A673 (cell line): ENCODE measurements around the gene NHERF2. TPM values are rescaled to one million over a fixed set of nuclear protein-coding genes. Genes with fewer than 3 reads are reported as not detected.

Source experiments
- BruUV-seq: library from RNA; stranded (reverse); fragments of 400-500 nt; replicated peaks from 2 replicates; lab custom pipeline; 2021; lab: Mats Ljungman, UMichigan
- CTCF ChIA-PET: fragments of 300-600 bp; sonication (Branson Sonifier 250); formaldehyde crosslinking; loops from one replicate; lab custom pipeline; 2022; ENCODE audit warnings: antibody characterized with exemption; lab: Charles Lee
- POLR2A ChIA-PET: fragments of 300-600 bp; sonication (Branson Sonifier 250); formaldehyde crosslinking; loops from one replicate; lab custom pipeline; 2022; ENCODE audit warnings: antibody characterized with exemption; ENCODE audit not compliant: low non-redundant PET; lab: Charles Lee
- DNase-seq: peaks from one replicate; pipeline ENCODE4 v3.0.0-alpha.2; 2015; ENCODE audit warnings: low spot score
- H3K27ac ChIP-seq: fragments of 200-600 bp; sonication (generic); 2 replicates; pipeline ENCODE4 v1.5.1; 2016; ENCODE audit warnings: mixed run types, low read depth, mild to moderate bottlenecking, mixed read lengths, antibody characterized with exemption, low read length; ENCODE audit not compliant: poor library complexity, severe bottlenecking
- H3K27me3 ChIP-seq: fragments of 200-600 bp; sonication (generic); replicated peaks from 2 replicates; pipeline ENCODE4 v1.6.1; 2017; ENCODE audit warnings: mixed run types, low read depth, mild to moderate bottlenecking, mixed read lengths, antibody characterized with exemption, low read length; ENCODE audit not compliant: insufficient read depth, poor library complexity
- H3K36me3 ChIP-seq: fragments of 200-600 bp; sonication (generic); 2 replicates; pipeline ENCODE4 v1.6.1; 2016; ENCODE audit warnings: mixed run types, mild to moderate bottlenecking, mixed read lengths, antibody characterized with exemption, low read length; ENCODE audit not compliant: insufficient read depth, poor library complexity, severe bottlenecking
- H3K4me1 ChIP-seq: fragments of 200-600 bp; sonication (generic); 2 replicates; pipeline ENCODE4 v1.6.1; 2017; ENCODE audit warnings: mixed run types, mild to moderate bottlenecking, mixed read lengths, antibody characterized with exemption, low read length; ENCODE audit not compliant: insufficient read depth, poor library complexity, severe bottlenecking
- H3K4me3 ChIP-seq: fragments of 200-600 bp; sonication (generic); 2 replicates; pipeline ENCODE4 v1.5.1; 2016; ENCODE audit warnings: low read depth, mixed run types, mild to moderate bottlenecking, mixed read lengths, low read length; ENCODE audit not compliant: poor library complexity, severe bottlenecking
- H3K9me3 ChIP-seq: fragments of 200-600 bp; sonication (generic); 2 replicates; pipeline ENCODE4 v1.6.1; 2016; ENCODE audit warnings: mixed run types, low read depth, mild to moderate bottlenecking, mixed read lengths, antibody characterized with exemption, low read length; ENCODE audit not compliant: poor library complexity, severe bottlenecking
- EZH2 ChIP-seq: fragments of 200-600 bp; sonication (generic); IDR thresholded peaks from 2 replicates; pipeline ENCODE4 v1.6.1; 2017; ENCODE audit warnings: borderline replicate concordance, low read depth, mild to moderate bottlenecking, mixed read lengths, antibody characterized with exemption, low read length; ENCODE audit not compliant: poor library complexity, severe bottlenecking
- intact Hi-C: fragments of 100-400 bp; cut with micrococcal nuclease; formaldehyde crosslinking; loops from one replicate; pipeline ENCODE4 v1.10.0; 2022; ENCODE audit not compliant: unreplicated experiment
- total RNA-seq: library from RNA; stranded (reverse); gene quantifications from 2 replicates; pipeline ENCODE4 v1.2.3, GENCODE V29; 2021
- TF ChIP-seq, protein P1 (sequence below): fragments of 300-800, 200-600 bp; sonication (generic); conservative IDR thresholded peaks from 2 replicates; pipeline ENCODE4 v1.5.1; 2017; ENCODE audit warnings: low read depth, mild to moderate bottlenecking, antibody characterized with exemption, low read length, moderate library complexity, mixed read lengths

Gene NHERF2
- total RNA-seq, 1 experiment from 2014 or later, result 19.5 TPM

GRCh38 chr16:2025878-2026460 is 733 bp upstream of the NHERF2 start:
- Histone ChIP-seq H3K27ac (no peak overlapping the region), H3K9me3 (no peaks in the 10 kb centered on the region), H3K36me3 (no peaks in the 10 kb centered on the region), H3K4me1 (peaks cover 25% of the 10 kb centered on the region), H3K27me3 (no peaks in the 10 kb centered on the region), H3K4me3 (no peak overlapping the region)
- no peak for TF ChIP-seq EZH2
- TF ChIP-seq, protein P1, sequence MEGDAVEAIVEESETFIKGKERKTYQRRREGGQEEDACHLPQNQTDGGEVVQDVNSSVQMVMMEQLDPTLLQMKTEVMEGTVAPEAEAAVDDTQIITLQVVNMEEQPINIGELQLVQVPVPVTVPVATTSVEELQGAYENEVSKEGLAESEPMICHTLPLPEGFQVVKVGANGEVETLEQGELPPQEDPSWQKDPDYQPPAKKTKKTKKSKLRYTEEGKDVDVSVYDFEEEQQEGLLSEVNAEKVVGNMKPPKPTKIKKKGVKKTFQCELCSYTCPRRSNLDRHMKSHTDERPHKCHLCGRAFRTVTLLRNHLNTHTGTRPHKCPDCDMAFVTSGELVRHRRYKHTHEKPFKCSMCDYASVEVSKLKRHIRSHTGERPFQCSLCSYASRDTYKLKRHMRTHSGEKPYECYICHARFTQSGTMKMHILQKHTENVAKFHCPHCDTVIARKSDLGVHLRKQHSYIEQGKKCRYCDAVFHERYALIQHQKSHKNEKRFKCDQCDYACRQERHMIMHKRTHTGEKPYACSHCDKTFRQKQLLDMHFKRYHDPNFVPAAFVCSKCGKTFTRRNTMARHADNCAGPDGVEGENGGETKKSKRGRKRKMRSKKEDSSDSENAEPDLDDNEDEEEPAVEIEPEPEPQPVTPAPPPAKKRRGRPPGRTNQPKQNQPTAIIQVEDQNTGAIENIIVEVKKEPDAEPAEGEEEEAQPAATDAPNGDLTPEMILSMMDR, result no peak
- intact Hi-C loops, result no loop called here
- BruUV-seq, result no TSS peak
- ChIA-PET CTCF (interaction anchor here (0.5 kb wide), 1 partner anchor 127 kb away, joined by 3 read pairs; no protein-coding TSS in a partner anchor), POLR2A (interaction anchor here (0.6 kb wide), 1 partner anchor 1425 kb away, joined by 4 read pairs; no protein-coding TSS in a partner anchor)
- DNase-seq, result no peak

DNA sequence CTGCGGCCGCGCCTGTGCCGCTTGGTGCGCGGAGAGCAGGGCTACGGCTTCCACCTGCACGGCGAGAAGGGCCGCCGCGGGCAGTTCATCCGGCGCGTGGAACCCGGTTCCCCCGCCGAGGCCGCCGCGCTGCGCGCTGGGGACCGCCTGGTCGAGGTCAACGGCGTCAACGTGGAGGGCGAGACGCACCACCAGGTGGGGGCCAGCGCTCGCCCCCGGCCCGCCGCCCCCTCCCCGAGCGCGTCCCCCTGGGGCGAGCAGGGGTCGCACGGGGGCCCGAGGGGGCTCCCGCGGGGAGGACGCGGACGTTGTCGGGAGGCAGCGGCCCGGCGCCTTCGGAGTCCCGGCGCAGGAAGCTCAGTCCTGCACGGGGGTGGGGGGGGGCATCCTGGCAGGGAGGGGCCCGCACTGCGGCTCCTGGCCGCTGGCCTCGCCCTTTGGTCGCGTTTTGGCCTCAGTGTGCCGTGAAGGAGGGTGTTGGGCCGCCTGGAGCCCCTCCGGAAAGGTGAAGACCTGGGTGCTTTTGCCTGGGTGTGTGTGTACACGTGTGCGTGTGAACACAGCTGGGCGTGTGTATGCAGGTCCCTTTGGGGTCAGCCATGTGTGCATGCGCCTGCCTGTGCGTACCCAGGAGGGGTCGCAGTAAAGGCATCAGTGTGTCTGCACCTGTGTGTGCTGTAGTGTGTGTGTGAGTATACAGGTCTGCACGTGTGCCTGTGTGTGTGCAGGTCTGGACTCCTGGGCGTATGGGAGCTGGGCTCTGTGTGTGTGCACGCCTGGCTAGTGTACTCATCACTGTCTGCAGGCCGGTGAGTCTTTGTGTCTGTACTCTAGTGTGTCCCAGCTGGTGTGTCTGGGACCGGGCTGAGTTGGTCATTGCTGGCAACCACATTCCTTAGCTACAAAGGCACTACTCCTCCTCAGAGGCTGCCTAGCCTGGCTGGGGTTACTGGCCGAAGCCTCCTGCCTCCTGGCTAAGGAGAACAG is 615 bp downstream of the NHERF2 start:
- CTCF ChIA-PET, result interaction anchor here (0.5 to 1.2 kb wide), 4 partner anchors 7 to 168 kb away, joined by 3 to 4 read pairs (median 3); partner anchors contain the start of gene NPW
- Histone ChIP-seq H3K9me3 (no peaks in the 10 kb centered on the region), H3K4me1 (peaks cover 27% of the 10 kb centered on the region), H3K36me3 (no peaks in the 10 kb centered on the region), H3K4me3 (peak overlapping the region; percentile 57), H3K27me3 (no peaks in the 10 kb centered on the region), H3K27ac (no peak overlapping the region)
- intact Hi-C loops, result no loop called here
- POLR2A ChIA-PET, result no interaction called here
- no peak for DNase-seq
- TF ChIP-seq, protein P1, result 0 out of 2 replicates have a peak, but pooled peaks have one; percentile 19
- no peak for TF ChIP-seq EZH2
- no TSS peak for BruUV-seq

DNA sequence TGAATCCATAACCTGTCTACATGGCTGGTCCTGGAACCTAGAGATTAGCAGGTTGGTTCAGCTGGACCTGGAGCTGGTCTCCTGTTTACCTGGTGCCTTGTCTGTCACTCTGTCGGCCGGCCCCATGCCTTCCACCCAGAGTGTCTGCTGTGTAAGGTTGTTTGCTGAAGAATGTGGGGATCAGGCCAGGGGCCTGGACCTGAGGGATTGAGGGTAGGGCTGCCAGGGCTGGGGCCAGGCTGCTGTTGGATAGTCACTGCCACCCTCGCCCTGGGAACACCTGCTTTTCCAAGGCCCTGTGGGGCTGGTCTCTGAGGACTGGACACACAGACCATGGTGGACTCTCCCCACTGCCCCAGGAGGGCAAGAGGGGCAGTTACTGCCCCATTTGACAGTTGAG is 1.4 kb downstream of the NHERF2 start:
- H3K4me1 ChIP-seq, result peaks cover 21% of the 10 kb centered on the region
- TF ChIP-seq EZH2, result no peak

More for the DNA sequence above, 1.4 kb downstream of the NHERF2 start:
- CTCF ChIA-PET, result interaction anchor here (0.6 to 0.7 kb wide), 2 partner anchors 8 to 12 kb away, joined by 3 to 4 read pairs; partner anchors contain the start of gene NPW
- peak overlapping the region; percentile 57 for H3K4me3 ChIP-seq
- H3K27me3 ChIP-seq, result no peaks in the 10 kb centered on the region
- POLR2A ChIA-PET, result no interaction called here
- H3K36me3 ChIP-seq, result no peaks in the 10 kb centered on the region
- no peaks in the 10 kb centered on the region for H3K9me3 ChIP-seq
- no peak overlapping the region for H3K27ac ChIP-seq
- no TSS peak for BruUV-seq
- intact Hi-C loops, result no loop called here
- no peak for DNase-seq
